HPDE6-E6E7 (cell line): ENCODE measurements around the gene ZDHHC9.

Experiments used
- DNase-seq: peaks from one replicate; pipeline ENCODE4 v3.0.0; 2011; ENCODE audit warnings: missing footprints; ENCODE audit errors: extremely low spot score

ZDHHC9 gene

GRCh38 chrX:129786210-129786651 is 57.5 kb downstream of the ZDHHC9 start:
- no peak for DNase-seq

- no peak for DNase-seq
These were observed 58.3 kb downstream of the ZDHHC9 start for GRCh38 chrX:129785160-129785947.

- no peak for DNase-seq
These were observed 59.3 kb downstream of the ZDHHC9 start for GRCh38 chrX:129784371-129784770.

GRCh38 chrX:129783291-129783713 is 60.4 kb downstream of the ZDHHC9 start:
- no peak for DNase-seq

- no peak for DNase-seq
These were observed 61.0 kb downstream of the ZDHHC9 start for GRCh38 chrX:129782706-129783105.

- DNase-seq: no peak
These were observed 61.8 kb downstream of the ZDHHC9 start for GRCh38 chrX:129781680-129782495.

- DNase-seq: no peak
These were observed 62.5 kb downstream of the ZDHHC9 start for GRCh38 chrX:129781134-129781672.

GRCh38 chrX:129780441-129781105 is 63.1 kb downstream of the ZDHHC9 start:
- DNase-seq: no peak

- DNase-seq: no peak
These were observed 63.9 kb downstream of the ZDHHC9 start, which contains the start of gene SASH3 for GRCh38 chrX:129779747-129780146. TSS of gene SASH3 (plus strand) at chrX:129779949. CDS start at chrX:129780098, 149 bp downstream.

GRCh38 chrX:129779086-129779672 is 64.5 kb downstream of the ZDHHC9 start:
- DNase-seq: no peak

- no peak for DNase-seq
These were observed 66.3 kb downstream of the ZDHHC9 start for GRCh38 chrX:129777218-129778030.

- no peak for DNase-seq
These were observed 69.8 kb downstream of the ZDHHC9 start for GRCh38 chrX:129773649-129774458.

GRCh38 chrX:129772796-129773431 is 70.8 kb downstream of the ZDHHC9 start:
- no peak for DNase-seq

GRCh38 chrX:129771266-129771995 is 72.3 kb downstream of the ZDHHC9 start:
- DNase-seq: no peak

- DNase-seq: no peak
These were observed 74.1 kb downstream of the ZDHHC9 start for GRCh38 chrX:129769467-129770154.

- no peak for DNase-seq
These were observed 74.9 kb downstream of the ZDHHC9 start for GRCh38 chrX:129768586-129769466.

- no peak for DNase-seq
These were observed 75.5 kb downstream of the ZDHHC9 start for GRCh38 chrX:129768186-129768585.
